ENCODE measurements around the gene TBC1D22A.
"Not testable (repeated sequence)": the region's sequence is repeated elsewhere in the genome, so short reads cannot be mapped to it uniquely, and the experiment has no call there.

Gene TBC1D22A

DNA sequence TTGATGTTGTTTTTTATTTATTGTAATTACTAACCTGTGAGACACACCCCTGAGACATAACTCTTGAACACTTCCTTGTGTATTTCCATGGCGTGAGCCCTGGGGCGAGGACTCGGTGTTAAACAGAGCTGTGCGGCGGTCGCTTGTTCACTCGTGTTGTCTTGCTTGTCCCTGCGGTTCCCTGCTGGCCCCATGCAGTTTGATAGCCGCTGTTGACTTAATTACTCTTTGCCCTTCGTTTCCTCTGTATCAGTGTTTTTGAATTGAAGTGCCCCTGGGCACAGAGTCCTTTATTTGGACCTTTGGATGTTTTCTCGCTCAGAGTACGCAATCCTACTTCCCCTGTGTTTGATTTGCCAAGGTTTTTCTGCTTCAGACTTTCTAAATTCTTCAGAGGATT, 52.7 kb downstream of the TBC1D22A start:
- no peak for DNase-seq (ENCODE audit: extremely low spot score)
- TF ChIP-seq, protein P1, sequence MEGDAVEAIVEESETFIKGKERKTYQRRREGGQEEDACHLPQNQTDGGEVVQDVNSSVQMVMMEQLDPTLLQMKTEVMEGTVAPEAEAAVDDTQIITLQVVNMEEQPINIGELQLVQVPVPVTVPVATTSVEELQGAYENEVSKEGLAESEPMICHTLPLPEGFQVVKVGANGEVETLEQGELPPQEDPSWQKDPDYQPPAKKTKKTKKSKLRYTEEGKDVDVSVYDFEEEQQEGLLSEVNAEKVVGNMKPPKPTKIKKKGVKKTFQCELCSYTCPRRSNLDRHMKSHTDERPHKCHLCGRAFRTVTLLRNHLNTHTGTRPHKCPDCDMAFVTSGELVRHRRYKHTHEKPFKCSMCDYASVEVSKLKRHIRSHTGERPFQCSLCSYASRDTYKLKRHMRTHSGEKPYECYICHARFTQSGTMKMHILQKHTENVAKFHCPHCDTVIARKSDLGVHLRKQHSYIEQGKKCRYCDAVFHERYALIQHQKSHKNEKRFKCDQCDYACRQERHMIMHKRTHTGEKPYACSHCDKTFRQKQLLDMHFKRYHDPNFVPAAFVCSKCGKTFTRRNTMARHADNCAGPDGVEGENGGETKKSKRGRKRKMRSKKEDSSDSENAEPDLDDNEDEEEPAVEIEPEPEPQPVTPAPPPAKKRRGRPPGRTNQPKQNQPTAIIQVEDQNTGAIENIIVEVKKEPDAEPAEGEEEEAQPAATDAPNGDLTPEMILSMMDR (IDR thresholded peaks at IDR 0.05; ENCODE audit: control extremely low read depth, extremely low read depth, low read depth, missing control alignments) = no peak
- ChIA-PET CTCF (interaction anchor here (4.9 to 6.4 kb wide), 2 partner anchors 12 kb away, joined by 31 to 40 read pairs; no protein-coding TSS in a partner anchor), POLR2A (no interaction called here)

DNA sequence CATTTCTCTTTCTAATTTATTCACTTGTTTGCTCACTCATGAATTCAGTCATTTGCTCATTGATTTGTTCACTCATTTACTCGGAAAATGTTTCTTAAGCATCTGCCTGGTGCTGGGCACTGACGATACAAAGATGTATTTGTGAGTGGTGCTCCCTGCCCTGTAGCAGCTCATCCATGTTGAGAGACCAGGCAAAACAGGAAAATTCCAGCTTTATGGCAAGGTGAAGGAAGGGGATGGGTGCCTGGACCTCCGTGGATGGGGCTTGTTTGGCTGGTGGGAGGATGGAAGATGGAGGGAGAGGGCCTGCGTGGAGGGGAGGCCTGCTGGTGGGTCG, 53.1 kb downstream of the TBC1D22A start:
- ChIA-PET POLR2A (no interaction called here), CTCF (interaction anchor here (6.4 kb wide), 1 partner anchor 13 kb away, joined by 40 read pairs; no protein-coding TSS in a partner anchor)
- TF ChIP-seq, protein P1 (IDR thresholded peaks at IDR 0.05; ENCODE audit: control extremely low read depth, extremely low read depth, low read depth, missing control alignments) = no peak
- no peak for DNase-seq (ENCODE audit: extremely low spot score)

DNA sequence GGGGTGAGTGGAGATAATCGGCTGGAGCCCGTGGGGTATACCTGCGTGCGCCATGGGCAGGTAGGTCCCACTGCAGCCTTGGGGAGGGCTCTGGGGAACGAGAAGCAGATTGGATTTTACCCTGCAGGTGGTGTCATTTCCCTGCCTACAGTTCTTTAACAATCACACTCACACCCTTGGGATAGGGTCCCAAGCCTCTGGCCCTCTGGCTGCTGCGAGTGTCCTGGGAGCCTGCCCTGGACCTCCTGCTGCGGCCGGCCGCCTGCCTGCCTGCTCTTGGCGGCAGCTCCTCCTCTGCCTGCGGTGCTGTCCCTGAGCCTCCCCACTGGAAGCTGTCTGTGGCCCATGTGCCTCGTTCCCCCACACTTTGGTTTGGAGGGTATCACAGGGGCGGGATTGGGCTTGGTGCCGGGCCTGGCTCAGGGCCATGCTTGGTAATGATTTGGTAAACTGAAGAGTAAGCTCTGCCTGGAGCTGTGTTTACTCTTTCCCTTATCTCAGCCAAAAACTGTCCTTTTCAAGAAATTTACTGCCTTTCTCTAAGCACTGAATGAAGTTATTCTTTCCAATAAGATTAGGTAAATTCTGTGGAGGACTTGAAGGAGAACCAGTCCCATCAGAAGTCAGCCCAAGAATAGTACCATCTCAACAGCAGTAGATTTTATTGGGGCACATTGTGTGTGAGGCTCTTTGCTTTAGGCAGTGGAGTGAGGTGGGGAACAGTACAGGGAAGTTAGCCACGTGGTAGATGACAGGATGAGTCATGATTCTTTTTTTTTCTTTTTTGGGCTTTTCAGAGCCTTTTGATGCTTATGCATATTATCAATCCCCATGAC, 53.7 kb downstream of the TBC1D22A start:
- DNase-seq (ENCODE audit: extremely low spot score) = no peak
- TF ChIP-seq, protein P1 (IDR thresholded peaks at IDR 0.05; ENCODE audit: control extremely low read depth, extremely low read depth, low read depth, missing control alignments) = no peak
- POLR2A ChIA-PET = no interaction called here
- CTCF ChIA-PET = interaction anchor here (0.6 to 6.4 kb wide), 3 partner anchors 10 to 13 kb away, joined by 3 to 40 read pairs (median 5); no protein-coding TSS in a partner anchor

- DNase-seq (ENCODE audit: extremely low spot score); POLR2A ChIA-PET: not testable (repeated sequence)
- CTCF ChIA-PET = interaction anchor here (2.0 to 6.4 kb wide), 2 partner anchors 12 to 15 kb away, joined by 5 to 40 read pairs; no protein-coding TSS in a partner anchor
These were observed 54.9 kb downstream of the TBC1D22A start for GRCh38 chr22:46817390-46817789.

DNA sequence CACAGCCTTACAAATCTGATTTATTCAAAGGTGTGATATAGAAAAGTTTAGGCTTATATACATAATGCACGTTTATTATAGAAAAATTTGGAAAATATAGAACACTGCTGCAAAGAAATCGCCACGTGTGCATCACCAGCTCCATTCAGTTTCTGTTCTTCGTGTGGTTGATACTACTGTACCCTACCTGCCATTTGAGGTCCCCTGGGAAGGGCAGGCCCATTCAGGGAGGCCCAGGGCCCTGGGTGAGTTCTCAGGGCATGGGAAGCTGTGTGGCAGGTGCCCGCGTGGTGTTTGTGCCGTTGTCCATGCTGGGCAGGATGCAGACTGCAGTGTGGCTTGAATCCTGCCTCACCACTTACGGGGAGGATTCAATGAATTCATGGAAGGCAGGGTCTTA, 60.8 kb downstream of the TBC1D22A start:
- POLR2A ChIA-PET = no interaction called here
- no peak for DNase-seq (ENCODE audit: extremely low spot score)
- TF ChIP-seq, protein P1 (IDR thresholded peaks at IDR 0.05; ENCODE audit: control extremely low read depth, extremely low read depth, low read depth, missing control alignments) = no peak
- CTCF ChIA-PET = interaction anchor here (0.6 to 2.1 kb wide), 2 partner anchors 15 to 20 kb away, joined by 3 to 11 read pairs; no protein-coding TSS in a partner anchor

DNA sequence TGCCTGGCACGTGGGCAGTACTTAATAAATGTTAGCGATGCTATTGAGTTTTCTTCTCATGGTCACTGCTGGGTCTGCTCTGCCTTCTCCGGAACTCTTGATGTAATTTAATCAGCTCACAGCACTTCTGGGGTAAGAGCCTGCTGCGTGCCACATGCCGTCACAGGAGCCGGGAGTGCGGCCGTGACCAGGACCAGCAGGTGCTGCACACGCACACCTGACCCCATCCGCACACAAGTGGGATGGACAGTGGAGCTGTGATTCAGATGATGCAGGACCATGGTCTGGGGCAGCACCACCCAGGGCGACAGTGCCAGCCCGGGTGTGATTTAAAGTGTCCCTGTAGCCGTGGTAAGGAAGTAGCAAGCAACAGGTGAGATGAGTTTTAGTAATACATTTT, 61.2 kb downstream of the TBC1D22A start:
- TF ChIP-seq, protein P1 (IDR thresholded peaks at IDR 0.05; ENCODE audit: control extremely low read depth, extremely low read depth, low read depth, missing control alignments) = no peak
- POLR2A ChIA-PET = no interaction called here
- DNase-seq (ENCODE audit: extremely low spot score) = no peak
- CTCF ChIA-PET = interaction anchor here (2.1 kb wide), 1 partner anchor 21 kb away, joined by 11 read pairs; no protein-coding TSS in a partner anchor

GRCh38 chr22:46824344-46824909, 62.0 kb downstream of the TBC1D22A start:
- POLR2A ChIA-PET = no interaction called here
- no peak for DNase-seq (ENCODE audit: extremely low spot score)
- CTCF ChIA-PET = interaction anchor here (2.1 kb wide), 1 partner anchor 22 kb away, joined by 11 read pairs; no protein-coding TSS in a partner anchor
- TF ChIP-seq, protein P1 (IDR thresholded peaks at IDR 0.05; ENCODE audit: control extremely low read depth, extremely low read depth, low read depth, missing control alignments) = no peak
